CD4-positive, alpha-beta T cell treated with Interleukin-15 for 4 hours (primary cell): ENCODE data around the gene SYP.

ENCODE experiments used
- DNase-seq: peaks from one replicate; pipeline ENCODE4 v3.0.0-alpha.2; 2020; ENCODE audit warnings: low spot score

Gene SYP

GRCh38 chrX:49199906-49200771, at the start of gene SYP:
Gene SYP (minus strand): TSS chrX:49200193. CDS start chrX:49200186, 7 bp downstream.
- peak; percentile 89 for DNase-seq

- DNase-seq, result no peak
Measured at GRCh38 chrX:49249616-49250015, 49.6 kb upstream of the SYP start.

GRCh38 chrX:49249071-49249470, 49.1 kb upstream of the SYP start:
- no peak for DNase-seq

- DNase-seq, result no peak
Measured at GRCh38 chrX:49247916-49248811, 48.2 kb upstream of the SYP start.

- DNase-seq, result no peak
Measured at GRCh38 chrX:49247346-49247745, 47.4 kb upstream of the SYP start.

- DNase-seq, result no peak
Measured at GRCh38 chrX:49246541-49246940, 46.5 kb upstream of the SYP start.

GRCh38 chrX:49244207-49244606, 44.2 kb upstream of the SYP start:
- no peak for DNase-seq

- no peak for DNase-seq
Measured at GRCh38 chrX:49243166-49243565, 43.2 kb upstream of the SYP start.

- no peak for DNase-seq
Measured at GRCh38 chrX:49242545-49243066, 42.6 kb upstream of the SYP start.

GRCh38 chrX:49238735-49239134, 38.7 kb upstream of the SYP start:
- DNase-seq, result no peak

- DNase-seq, result no peak
Measured at GRCh38 chrX:49237060-49237459, 37.1 kb upstream of the SYP start.

- DNase-seq, result no peak
Measured at GRCh38 chrX:49233887-49234555, 34.0 kb upstream of the SYP start.

- no peak for DNase-seq
Measured at GRCh38 chrX:49233176-49233575, 33.2 kb upstream of the SYP start, which contains the start of gene CACNA1F. Gene CACNA1F (minus strand): TSS chrX:49233340. CDS start chrX:49233309, 31 bp downstream.

- DNase-seq, result no peak
Measured at GRCh38 chrX:49232525-49232924, 32.5 kb upstream of the SYP start.

GRCh38 chrX:49231333-49232000, 31.5 kb upstream of the SYP start:
- DNase-seq, result no peak

- DNase-seq, result peak; percentile 61
Measured at GRCh38 chrX:49230500-49231232, 30.7 kb upstream of the SYP start.

- DNase-seq, result no peak
Measured at GRCh38 chrX:49228185-49228584, 28.2 kb upstream of the SYP start.

GRCh38 chrX:49227726-49228125, 27.7 kb upstream of the SYP start:
- no peak for DNase-seq

- DNase-seq, result no peak
Measured at GRCh38 chrX:49226946-49227345, 27.0 kb upstream of the SYP start.

GRCh38 chrX:49225858-49226257, 25.9 kb upstream of the SYP start:
- no peak for DNase-seq

GRCh38 chrX:49221868-49222267, 21.9 kb upstream of the SYP start:
- DNase-seq, result no peak
